ENCODE measurements around the gene TMX1.

DNA sequence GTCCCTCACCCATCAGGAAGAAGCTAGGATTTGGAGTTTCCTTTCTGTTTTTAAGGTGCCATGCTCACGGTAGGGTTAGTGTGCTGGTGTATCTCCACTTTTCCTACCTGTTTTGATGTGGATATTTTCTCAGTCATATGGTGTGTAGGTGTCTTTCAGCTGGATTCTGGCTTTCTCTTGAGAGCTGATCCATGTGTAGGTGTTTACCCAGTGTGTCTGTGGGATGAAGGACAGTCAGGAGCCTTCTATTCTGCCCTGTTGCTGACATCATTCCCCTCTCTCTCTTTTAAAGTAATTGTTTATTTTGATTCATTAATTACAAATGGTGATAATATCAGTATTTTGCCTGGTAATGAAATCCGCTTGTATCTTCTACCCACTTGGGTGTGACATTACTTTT lies 22.8 kb downstream of the TMX1 start:
- TF ChIP-seq, protein P1, sequence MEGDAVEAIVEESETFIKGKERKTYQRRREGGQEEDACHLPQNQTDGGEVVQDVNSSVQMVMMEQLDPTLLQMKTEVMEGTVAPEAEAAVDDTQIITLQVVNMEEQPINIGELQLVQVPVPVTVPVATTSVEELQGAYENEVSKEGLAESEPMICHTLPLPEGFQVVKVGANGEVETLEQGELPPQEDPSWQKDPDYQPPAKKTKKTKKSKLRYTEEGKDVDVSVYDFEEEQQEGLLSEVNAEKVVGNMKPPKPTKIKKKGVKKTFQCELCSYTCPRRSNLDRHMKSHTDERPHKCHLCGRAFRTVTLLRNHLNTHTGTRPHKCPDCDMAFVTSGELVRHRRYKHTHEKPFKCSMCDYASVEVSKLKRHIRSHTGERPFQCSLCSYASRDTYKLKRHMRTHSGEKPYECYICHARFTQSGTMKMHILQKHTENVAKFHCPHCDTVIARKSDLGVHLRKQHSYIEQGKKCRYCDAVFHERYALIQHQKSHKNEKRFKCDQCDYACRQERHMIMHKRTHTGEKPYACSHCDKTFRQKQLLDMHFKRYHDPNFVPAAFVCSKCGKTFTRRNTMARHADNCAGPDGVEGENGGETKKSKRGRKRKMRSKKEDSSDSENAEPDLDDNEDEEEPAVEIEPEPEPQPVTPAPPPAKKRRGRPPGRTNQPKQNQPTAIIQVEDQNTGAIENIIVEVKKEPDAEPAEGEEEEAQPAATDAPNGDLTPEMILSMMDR (IDR thresholded peaks at IDR 0.05 in 2 of 3, conservative IDR thresholded peaks at IDR 0.05 in 1 of 3; ENCODE audit: borderline replicate concordance in 1 of 3, insufficient read depth in 1 of 3, low read depth in 2 of 3, low read length in 2 of 3) = no peak
- TF ChIP-seq EZH2 (IDR thresholded peaks at IDR 0.05) (no peak), POLR2AphosphoS5 (IDR thresholded peaks at IDR 0.05; ENCODE audit: low read depth, low read length) (no peak), POLR2A (IDR thresholded peaks at IDR 0.05; ENCODE audit: borderline replicate concordance, extremely low read depth, insufficient read depth, insufficient read length) (no peak), FOSL1 (IDR thresholded peaks at IDR 0.05; ENCODE audit: low read depth) (no peak), TCF7L2 (IDR thresholded peaks at IDR 0.05; ENCODE audit: borderline replicate concordance, extremely low read depth, insufficient read depth, insufficient read length) (no peak), RAD21 (IDR thresholded peaks at IDR 0.05; ENCODE audit: low read depth) (no peak), EGR1 (IDR thresholded peaks at IDR 0.05; ENCODE audit: low read depth) (no peak), SIN3A (IDR thresholded peaks at IDR 0.05; ENCODE audit: low read depth) (no peak)
- TF ChIP-seq, protein P2, sequence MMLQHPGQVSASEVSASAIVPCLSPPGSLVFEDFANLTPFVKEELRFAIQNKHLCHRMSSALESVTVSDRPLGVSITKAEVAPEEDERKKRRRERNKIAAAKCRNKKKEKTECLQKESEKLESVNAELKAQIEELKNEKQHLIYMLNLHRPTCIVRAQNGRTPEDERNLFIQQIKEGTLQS (IDR thresholded peaks at IDR 0.05) = no peak
- TF ChIP-seq, protein P3, sequence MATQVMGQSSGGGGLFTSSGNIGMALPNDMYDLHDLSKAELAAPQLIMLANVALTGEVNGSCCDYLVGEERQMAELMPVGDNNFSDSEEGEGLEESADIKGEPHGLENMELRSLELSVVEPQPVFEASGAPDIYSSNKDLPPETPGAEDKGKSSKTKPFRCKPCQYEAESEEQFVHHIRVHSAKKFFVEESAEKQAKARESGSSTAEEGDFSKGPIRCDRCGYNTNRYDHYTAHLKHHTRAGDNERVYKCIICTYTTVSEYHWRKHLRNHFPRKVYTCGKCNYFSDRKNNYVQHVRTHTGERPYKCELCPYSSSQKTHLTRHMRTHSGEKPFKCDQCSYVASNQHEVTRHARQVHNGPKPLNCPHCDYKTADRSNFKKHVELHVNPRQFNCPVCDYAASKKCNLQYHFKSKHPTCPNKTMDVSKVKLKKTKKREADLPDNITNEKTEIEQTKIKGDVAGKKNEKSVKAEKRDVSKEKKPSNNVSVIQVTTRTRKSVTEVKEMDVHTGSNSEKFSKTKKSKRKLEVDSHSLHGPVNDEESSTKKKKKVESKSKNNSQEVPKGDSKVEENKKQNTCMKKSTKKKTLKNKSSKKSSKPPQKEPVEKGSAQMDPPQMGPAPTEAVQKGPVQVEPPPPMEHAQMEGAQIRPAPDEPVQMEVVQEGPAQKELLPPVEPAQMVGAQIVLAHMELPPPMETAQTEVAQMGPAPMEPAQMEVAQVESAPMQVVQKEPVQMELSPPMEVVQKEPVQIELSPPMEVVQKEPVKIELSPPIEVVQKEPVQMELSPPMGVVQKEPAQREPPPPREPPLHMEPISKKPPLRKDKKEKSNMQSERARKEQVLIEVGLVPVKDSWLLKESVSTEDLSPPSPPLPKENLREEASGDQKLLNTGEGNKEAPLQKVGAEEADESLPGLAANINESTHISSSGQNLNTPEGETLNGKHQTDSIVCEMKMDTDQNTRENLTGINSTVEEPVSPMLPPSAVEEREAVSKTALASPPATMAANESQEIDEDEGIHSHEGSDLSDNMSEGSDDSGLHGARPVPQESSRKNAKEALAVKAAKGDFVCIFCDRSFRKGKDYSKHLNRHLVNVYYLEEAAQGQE (IDR thresholded peaks at IDR 0.05; ENCODE audit: low read depth) = no peak
- TF ChIP-seq, protein P4, sequence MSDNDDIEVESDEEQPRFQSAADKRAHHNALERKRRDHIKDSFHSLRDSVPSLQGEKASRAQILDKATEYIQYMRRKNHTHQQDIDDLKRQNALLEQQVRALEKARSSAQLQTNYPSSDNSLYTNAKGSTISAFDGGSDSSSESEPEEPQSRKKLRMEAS (IDR thresholded peaks at IDR 0.05) = no peak
